Panc1 (cell line): Measurements from ENCODE around the gene SLC18B1.

Experiments used
- CTCF ChIP-seq: fragments of 450-650 bp; IDR thresholded peaks from 2 replicates; pipeline ENCODE4 v1.5.1; 2017; ENCODE audit warnings: mild to moderate bottlenecking
- POLR2AphosphoS5 ChIP-seq: IDR thresholded peaks from 2 replicates; pipeline ENCODE4 v1.6.1; 2012; ENCODE audit warnings: mild to moderate bottlenecking, low read depth, low read length, moderate library complexity
- REST ChIP-seq, 2 experiments: IDR thresholded peaks; 2 replicates each; pipeline ENCODE4 v1.6.1; 2011 to 2012; ENCODE audit warnings: low read depth in 2 of 2, control low read depth in 1 of 2, low read length in 1 of 2, mild to moderate bottlenecking in 1 of 2, moderate library complexity in 1 of 2; ENCODE audit not compliant: insufficient read depth in 1 of 2
- SIN3A ChIP-seq: IDR thresholded peaks from 2 replicates; pipeline ENCODE4 v1.6.1; 2012; ENCODE audit warnings: low read depth, mild to moderate bottlenecking, low read length, moderate library complexity, borderline replicate concordance; ENCODE audit not compliant: insufficient read depth
- TCF7L2 ChIP-seq: IDR thresholded peaks from 2 replicates; pipeline ENCODE4 v1.6.1; 2011; ENCODE audit warnings: mild to moderate bottlenecking, low read depth, low read length, inconsistent platforms

- TF ChIP-seq CTCF (no peak), TCF7L2 (no peak), POLR2AphosphoS5 (no peak), REST (IDR thresholded peaks at IDR 0.05; ENCODE audit: insufficient read depth in 1 of 2, low read depth in 2 of 2, low read length in 1 of 2) (no peak), SIN3A (no peak)
These were observed 46.6 kb downstream of the SLC18B1 start for GRCh38 chr6:132751828-132752227.
